ENCODE data around the gene FAM151B. TPM values are rescaled to one million over a fixed set of nuclear protein-coding genes. Genes with fewer than 3 reads are reported as not detected.

FAM151B gene
- total RNA-seq = 1 to 10 TPM; 1.3 to 5.7 (median 3.6) TPM
- polyA plus RNA-seq = 1 to 10 TPM; 1.1 to 3.3 (median 3.2) TPM
- long read RNA-seq, donor 1 = 0 reads
- long read RNA-seq, donor 2 = 0 reads
- long read RNA-seq, donor 3 = 0 reads
- long read RNA-seq, donor 4 = 0 reads
- long read RNA-seq, donor 5, partial matches to known transcripts = 0 of 2 reads
- long read RNA-seq, donor 5, other reads (novel, unspliced or antisense) = 1 of 2 reads
- long read RNA-seq, donor 6, partial matches to known transcripts = 1 of 2 reads
- long read RNA-seq, donor 6, other reads (novel, unspliced or antisense) = 1 of 2 reads
- long read RNA-seq, donor 7 = 0 reads
- long read RNA-seq, donor 8 = 0 reads
- long read RNA-seq, donor 9, partial matches to known transcripts = 20 of 20 reads
- long read RNA-seq, donor 9, other reads (novel, unspliced or antisense) = 0 of 20 reads
- long read RNA-seq, donor 10 = 0 reads

DNA sequence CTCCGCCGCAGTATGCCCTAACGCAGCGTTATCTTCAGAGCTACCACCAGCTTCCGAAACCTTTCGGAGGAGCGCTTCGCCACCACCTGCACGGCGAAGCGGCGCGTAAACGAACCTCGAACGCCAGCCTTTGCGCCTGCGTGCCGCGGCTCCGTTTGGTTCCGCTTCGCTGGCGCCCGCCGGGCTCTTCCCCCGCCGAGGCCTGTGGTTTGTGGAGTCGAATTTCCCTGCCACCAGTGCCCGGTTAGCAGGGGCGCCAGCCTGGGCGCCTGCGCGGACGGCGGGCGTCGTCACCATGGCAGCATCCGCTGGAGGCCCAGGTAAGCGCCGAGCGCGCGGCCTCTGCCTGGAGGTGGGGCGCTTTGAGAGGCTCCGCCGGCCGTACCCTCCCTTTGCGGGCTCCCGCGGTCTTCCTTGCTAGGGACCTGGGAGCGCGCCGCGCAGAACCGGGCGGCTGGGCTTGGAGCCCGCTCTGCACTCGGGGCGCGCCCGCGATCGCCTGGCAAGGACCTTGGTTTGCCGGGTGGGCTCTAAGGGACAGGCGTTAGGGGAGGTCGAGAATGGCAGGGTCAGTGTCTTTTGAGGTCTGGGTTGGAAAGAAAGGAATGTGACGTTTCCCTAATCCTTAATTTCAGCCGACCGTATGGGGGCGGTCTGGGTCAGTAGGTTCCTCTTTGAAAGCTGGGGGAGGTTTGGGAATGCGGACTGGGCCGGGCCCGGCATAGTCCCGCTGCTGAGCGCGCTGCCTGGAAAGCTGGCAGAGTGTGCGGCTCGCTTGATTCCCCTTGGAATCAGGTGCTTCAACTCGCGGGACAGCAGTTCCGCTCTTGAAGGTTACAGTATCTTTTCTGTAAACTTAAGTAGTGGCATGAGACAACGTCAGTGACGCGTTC is at the start of gene FAM151B:
Gene FAM151B, plus strand, starts transcription at position 272 of the 893 bp plus-strand sequence. Its CDS starts 24 bp downstream, at position 296.
- peak within 1 kb of the TSS; percentile 62 to 87 (median 81) for H3K27ac ChIP-seq
- intact Hi-C loops (cut with DNase I) = loop anchor here (10.0 kb wide), 1 partner anchor 187 kb away; no protein-coding TSS in a partner anchor
- H3K4me3 ChIP-seq = peak within 1 kb of the TSS in 3 of 4 donors; percentile 36 to 74 (median 41)
- no peaks in the 10 kb centered on the region for H3K27me3 ChIP-seq
- peak; percentile 90 to 94 (median 92) for DNase-seq
- no peaks in the 10 kb centered on the region for H3K36me3 ChIP-seq (replicated peaks in 1 of 2)
- peaks cover 14 to 16% of the 10 kb centered on the region in 2 donors for H3K4me1 ChIP-seq (replicated peaks in 1 of 2)
- WGBS, 4 donors = 0 to 1% (median 1%) methylated on average over 35 to 85 of the region's 85 CpGs
- TF ChIP-seq POLR2A (IDR thresholded peaks at IDR 0.05) = peak in 1 of 2 donors; percentile 75
- TF ChIP-seq, protein P1, sequence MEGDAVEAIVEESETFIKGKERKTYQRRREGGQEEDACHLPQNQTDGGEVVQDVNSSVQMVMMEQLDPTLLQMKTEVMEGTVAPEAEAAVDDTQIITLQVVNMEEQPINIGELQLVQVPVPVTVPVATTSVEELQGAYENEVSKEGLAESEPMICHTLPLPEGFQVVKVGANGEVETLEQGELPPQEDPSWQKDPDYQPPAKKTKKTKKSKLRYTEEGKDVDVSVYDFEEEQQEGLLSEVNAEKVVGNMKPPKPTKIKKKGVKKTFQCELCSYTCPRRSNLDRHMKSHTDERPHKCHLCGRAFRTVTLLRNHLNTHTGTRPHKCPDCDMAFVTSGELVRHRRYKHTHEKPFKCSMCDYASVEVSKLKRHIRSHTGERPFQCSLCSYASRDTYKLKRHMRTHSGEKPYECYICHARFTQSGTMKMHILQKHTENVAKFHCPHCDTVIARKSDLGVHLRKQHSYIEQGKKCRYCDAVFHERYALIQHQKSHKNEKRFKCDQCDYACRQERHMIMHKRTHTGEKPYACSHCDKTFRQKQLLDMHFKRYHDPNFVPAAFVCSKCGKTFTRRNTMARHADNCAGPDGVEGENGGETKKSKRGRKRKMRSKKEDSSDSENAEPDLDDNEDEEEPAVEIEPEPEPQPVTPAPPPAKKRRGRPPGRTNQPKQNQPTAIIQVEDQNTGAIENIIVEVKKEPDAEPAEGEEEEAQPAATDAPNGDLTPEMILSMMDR (IDR thresholded peaks at IDR 0.05) = peak in 3 of 6 experiments; percentile 8 to 29 (median 23)
- peaks cover 0 to 7% (median 0%) of the 10 kb centered on the region in 3 donors for H3K9me3 ChIP-seq (replicated peaks in 1 of 3)

DNA sequence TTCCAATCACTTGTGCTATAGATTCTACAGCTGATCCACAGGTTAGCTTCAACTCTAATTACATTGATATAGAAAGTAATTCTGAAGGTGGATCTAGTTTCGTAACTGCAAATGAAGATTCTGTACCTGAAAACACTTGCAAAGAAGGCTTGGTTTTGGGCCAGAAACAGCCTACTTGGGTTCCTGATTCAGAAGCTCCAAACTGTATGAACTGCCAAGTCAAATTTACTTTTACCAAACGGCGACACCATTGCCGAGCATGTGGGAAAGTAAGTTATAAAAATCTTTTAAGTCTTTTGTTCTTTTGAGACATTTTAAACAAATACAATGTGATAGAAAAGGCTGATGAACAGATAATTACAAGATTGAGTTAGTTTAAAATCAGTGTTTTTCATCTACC is 49.2 kb upstream of the FAM151B start:
- intact Hi-C loops (cut with DNase I) = no loop called here
- Histone ChIP-seq H3K27me3 (no peaks in the 10 kb centered on the region), H3K27ac (no peak overlapping the region), H3K36me3 (replicated peaks in 1 of 2) (peaks cover 0 to 14% of the 10 kb centered on the region in 2 donors), H3K9me3 (replicated peaks in 1 of 3) (no peaks in the 10 kb centered on the region), H3K4me3 (no peak overlapping the region), H3K4me1 (replicated peaks in 1 of 2) (peaks cover 0 to 18% of the 10 kb centered on the region in 2 donors)
- 90 to 98% (median 95%) methylated on average over 4 of the region's 4 CpGs for WGBS, 4 donors
- no peak for DNase-seq
- no peak for TF ChIP-seq POLR2A (IDR thresholded peaks at IDR 0.05)
- TF ChIP-seq, protein P1 (IDR thresholded peaks at IDR 0.05) = no peak

DNA sequence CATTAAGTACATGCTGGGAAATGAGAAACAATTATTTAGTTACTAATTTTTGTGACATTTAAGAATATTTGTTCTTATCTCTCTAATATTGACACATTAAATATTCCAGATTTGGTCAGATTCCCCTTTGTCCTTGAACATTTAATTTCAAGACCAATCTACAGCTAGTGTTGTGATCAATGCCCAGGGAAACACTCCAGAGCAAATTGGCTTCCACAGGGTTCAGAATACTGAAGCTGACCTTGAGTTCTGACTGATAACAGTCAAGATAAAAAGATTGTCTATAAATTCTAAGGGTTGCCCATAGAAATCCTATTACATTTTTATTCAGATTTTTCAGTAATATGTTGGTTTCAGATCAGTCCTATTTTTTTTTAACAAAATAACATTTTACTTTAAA is 48.7 kb upstream of the FAM151B start:
- no peaks in the 10 kb centered on the region for H3K27me3 ChIP-seq
- H3K36me3 ChIP-seq (replicated peaks in 1 of 2) = peaks cover 0 to 17% of the 10 kb centered on the region in 2 donors
- H3K4me3 ChIP-seq = no peak overlapping the region
- no peak for DNase-seq
- TF ChIP-seq, protein P1 (IDR thresholded peaks at IDR 0.05) = no peak
- TF ChIP-seq POLR2A (IDR thresholded peaks at IDR 0.05) = no peak
- no peaks in the 10 kb centered on the region for H3K9me3 ChIP-seq (replicated peaks in 1 of 3)
- intact Hi-C loops (cut with DNase I) = no loop called here
- peaks cover 0 to 18% of the 10 kb centered on the region in 2 donors for H3K4me1 ChIP-seq (replicated peaks in 1 of 2)
- H3K27ac ChIP-seq = no peak overlapping the region

- H3K27me3 ChIP-seq = no peaks in the 10 kb centered on the region
- TF ChIP-seq POLR2A (IDR thresholded peaks at IDR 0.05) = no peak
- TF ChIP-seq, protein P1 (IDR thresholded peaks at IDR 0.05) = no peak
- peaks cover 0 to 18% of the 10 kb centered on the region in 2 donors for H3K4me1 ChIP-seq (replicated peaks in 1 of 2)
- no peak overlapping the region for H3K4me3 ChIP-seq
- H3K9me3 ChIP-seq (replicated peaks in 1 of 3) = no peaks in the 10 kb centered on the region
- no peak overlapping the region for H3K27ac ChIP-seq
- intact Hi-C loops (cut with DNase I) = no loop called here
- peaks cover 0 to 27% of the 10 kb centered on the region in 2 donors for H3K36me3 ChIP-seq (replicated peaks in 1 of 2)
- DNase-seq = peak in 1 of 7 donors; percentile 18
Observed at GRCh38 chr5:80442742-80443141, 45.2 kb upstream of the FAM151B start.
